GM23248 (cell line): ENCODE measurements around the gene GBE1.

Source experiments
- EZH2 ChIP-seq: fragments of 200-600 bp; sonication (generic); IDR thresholded peaks from 2 replicates; pipeline ENCODE4 v1.6.1; 2018; ENCODE audit warnings: antibody characterized with exemption, mild to moderate bottlenecking; ENCODE audit not compliant: insufficient read depth, poor library complexity, severe bottlenecking
- EZH2phosphoT487 ChIP-seq: fragments of 200-600 bp; sonication (generic); IDR thresholded peaks from 2 replicates; pipeline ENCODE4 v1.6.1; 2018; ENCODE audit warnings: antibody characterized with exemption, moderate library complexity, mild to moderate bottlenecking, low read depth; ENCODE audit not compliant: insufficient read depth

GRCh38 chr3:81788044-81788443 is 26.6 kb upstream of the GBE1 start:
- TF ChIP-seq EZH2 (no peak), EZH2phosphoT487 (no peak)
